C4-2B (cell line): ENCODE data around the gene ERAS.

Source experiments
- ZFX ChIP-seq: fragments of 450-650 bp; IDR thresholded peaks from 2 replicates; pipeline ENCODE4 v1.6.1; 2017
- TF ChIP-seq, protein P1 (sequence below): fragments of 450-650 bp; conservative IDR thresholded peaks from 2 replicates; pipeline ENCODE4 v1.5.1; 2017; ENCODE audit warnings: mild to moderate bottlenecking

DNA sequence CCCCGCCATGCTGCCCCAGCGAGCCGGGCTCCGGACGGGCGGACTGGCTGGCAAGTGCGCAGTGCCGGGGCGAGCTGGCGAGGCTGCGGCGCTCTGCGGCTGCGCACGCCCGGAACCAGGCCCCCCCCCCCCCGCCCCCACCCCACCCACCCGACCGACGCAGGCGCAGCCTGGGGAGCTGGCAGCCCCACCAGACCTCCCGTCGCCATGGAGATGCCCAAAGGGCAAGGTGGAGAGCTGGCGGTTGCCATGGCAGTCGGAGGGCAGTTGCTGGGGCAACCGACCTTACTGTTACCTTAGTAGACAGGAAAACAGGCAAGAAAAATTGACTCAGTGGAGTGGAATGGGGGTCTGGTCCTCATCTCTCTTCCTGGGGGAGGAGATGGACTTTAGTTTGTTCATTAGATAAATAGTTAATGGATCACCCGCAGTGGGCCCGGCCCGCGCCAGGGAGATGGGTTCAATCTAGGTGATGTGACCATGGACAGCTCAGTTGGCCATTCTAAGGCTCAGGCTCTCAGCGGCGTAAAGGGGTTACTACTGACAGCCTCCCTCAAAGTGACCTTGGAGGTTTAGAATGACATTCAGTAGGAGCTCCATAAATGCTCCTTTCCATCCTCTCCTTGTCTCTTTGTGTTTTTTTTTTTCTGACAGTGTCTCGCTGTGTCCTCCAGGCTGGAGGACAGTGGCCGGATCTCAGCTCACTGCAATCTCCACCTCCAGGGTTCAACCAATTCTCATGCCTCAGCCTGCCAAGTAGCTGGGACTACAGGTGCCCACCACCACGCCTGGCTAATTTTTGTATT, 9.4 kb downstream of the ERAS start, which contains the start of gene PCSK1N:
- TF ChIP-seq, protein P1, sequence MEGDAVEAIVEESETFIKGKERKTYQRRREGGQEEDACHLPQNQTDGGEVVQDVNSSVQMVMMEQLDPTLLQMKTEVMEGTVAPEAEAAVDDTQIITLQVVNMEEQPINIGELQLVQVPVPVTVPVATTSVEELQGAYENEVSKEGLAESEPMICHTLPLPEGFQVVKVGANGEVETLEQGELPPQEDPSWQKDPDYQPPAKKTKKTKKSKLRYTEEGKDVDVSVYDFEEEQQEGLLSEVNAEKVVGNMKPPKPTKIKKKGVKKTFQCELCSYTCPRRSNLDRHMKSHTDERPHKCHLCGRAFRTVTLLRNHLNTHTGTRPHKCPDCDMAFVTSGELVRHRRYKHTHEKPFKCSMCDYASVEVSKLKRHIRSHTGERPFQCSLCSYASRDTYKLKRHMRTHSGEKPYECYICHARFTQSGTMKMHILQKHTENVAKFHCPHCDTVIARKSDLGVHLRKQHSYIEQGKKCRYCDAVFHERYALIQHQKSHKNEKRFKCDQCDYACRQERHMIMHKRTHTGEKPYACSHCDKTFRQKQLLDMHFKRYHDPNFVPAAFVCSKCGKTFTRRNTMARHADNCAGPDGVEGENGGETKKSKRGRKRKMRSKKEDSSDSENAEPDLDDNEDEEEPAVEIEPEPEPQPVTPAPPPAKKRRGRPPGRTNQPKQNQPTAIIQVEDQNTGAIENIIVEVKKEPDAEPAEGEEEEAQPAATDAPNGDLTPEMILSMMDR: no peak
- no peak for TF ChIP-seq ZFX
